ENCODE measurements around the gene MCM5.
"Not testable (repeated sequence)": the region's sequence is repeated elsewhere in the genome, so short reads cannot be mapped to it uniquely, and the experiment has no call there.

MCM5 gene

GRCh38 chr22:35379146-35379993 lies 20.6 kb upstream of the MCM5 start:
- no peak for DNase-seq

GRCh38 chr22:35380013-35380412 lies 19.9 kb upstream of the MCM5 start:
- DNase-seq: no peak

GRCh38 chr22:35380537-35381423 lies 19.2 kb upstream of the MCM5 start, which contains the start of gene HMOX1:
HMOX1 (plus strand) TSS chr22:35381096; CDS start chr22:35381174, 78 bp downstream.
- DNase-seq: no peak

GRCh38 chr22:35381424-35382009 lies 18.4 kb upstream of the MCM5 start:
- no peak for DNase-seq

GRCh38 chr22:35383679-35384071 lies 16.3 kb upstream of the MCM5 start:
- DNase-seq: no peak

GRCh38 chr22:35384527-35384926 lies 15.4 kb upstream of the MCM5 start:
- DNase-seq: no peak

- no peak for DNase-seq
Measured at GRCh38 chr22:35384975-35385588, 14.9 kb upstream of the MCM5 start.

GRCh38 chr22:35386670-35387288 lies 13.2 kb upstream of the MCM5 start:
- DNase-seq: no peak

- no peak for DNase-seq
Measured at GRCh38 chr22:35390933-35391332, 9.0 kb upstream of the MCM5 start.

GRCh38 chr22:35392357-35392756 lies 7.6 kb upstream of the MCM5 start:
- DNase-seq: no peak

GRCh38 chr22:35393116-35394010 lies 6.6 kb upstream of the MCM5 start:
- DNase-seq: no peak

- DNase-seq: no peak
Measured at GRCh38 chr22:35394011-35394312, 6.0 kb upstream of the MCM5 start.

- DNase-seq: no peak
Measured at GRCh38 chr22:35394810-35395563, 5.0 kb upstream of the MCM5 start.

GRCh38 chr22:35396622-35397021 lies 3.3 kb upstream of the MCM5 start:
- DNase-seq: not testable (repeated sequence)

GRCh38 chr22:35397095-35397904 lies 2.6 kb upstream of the MCM5 start:
- DNase-seq: no peak

- no peak for DNase-seq
Measured at GRCh38 chr22:35398591-35398973, 1.4 kb upstream of the MCM5 start.

GRCh38 chr22:35399114-35399677 lies 744 bp upstream of the MCM5 start:
- DNase-seq: no peak

- no peak for DNase-seq
Measured at GRCh38 chr22:35400501-35400790, 506 bp downstream of the MCM5 start.

GRCh38 chr22:35401863-35402262 lies 1.9 kb downstream of the MCM5 start:
- no peak for DNase-seq

- DNase-seq: no peak
Measured at GRCh38 chr22:35403356-35403755, 3.4 kb downstream of the MCM5 start.
